Esophagus squamous epithelium (tissue), 5 donors: ENCODE measurements around the gene GALNT8. TPM values are rescaled to one million over a fixed set of nuclear protein-coding genes. Genes with fewer than 3 reads are reported as not detected.

Source experiments
- DNase-seq: peaks from one replicate; lab custom pipeline; 2025; lab: John Stamatoyannopoulos, UW
- H3K27ac ChIP-seq, 4 donors: fragments of 200-600 bp; sonication (generic); one replicate each; pipeline ENCODE4 v1.5.1; 2016 to 2019; ENCODE audit warnings: mild to moderate bottlenecking in 1 of 4
- H3K27me3 ChIP-seq, 4 donors: fragments of 200-600 bp; sonication (generic); 1 replicate in 3 of 4; 2 replicates in 1 of 4; pipeline versions ENCODE4 v1.5.1 to v1.6.0; 2017 to 2021; ENCODE audit warnings: antibody characterized with exemption in 1 of 4
- H3K36me3 ChIP-seq, 3 donors: fragments of 200-600 bp; sonication (generic); one replicate each; pipeline ENCODE4 v1.5.1; 2016 to 2019
- H3K4me1 ChIP-seq, 3 donors: fragments of 200-600 bp; sonication (generic); one replicate each; pipeline ENCODE4 v1.5.1; 2017 to 2019
- H3K4me3 ChIP-seq, 4 donors: fragments of 200-600 bp; sonication (generic); 1 replicate in 3 of 4; 2 replicates in 1 of 4; pipeline ENCODE4 v1.5.1; 2016 to 2019; ENCODE audit warnings: mild to moderate bottlenecking in 2 of 4, moderate library complexity in 1 of 4
- H3K9me3 ChIP-seq, 3 donors: fragments of 200-600 bp; sonication (generic); one replicate each; pipeline ENCODE4 v1.5.1; 2016 to 2019
- CTCF ChIP-seq, 6 experiments: fragments of 450-650 bp in 4 of 6; fragments of 200-600 bp in 2 of 6; sonication (generic) in 2 of 6; IDR thresholded peaks; one replicate each; pipeline ENCODE4 v1.5.1; 2016 to 2019; ENCODE audit warnings: antibody characterized with exemption in 6 of 6, mild to moderate bottlenecking in 4 of 6, moderate library complexity in 4 of 6
- POLR2A ChIP-seq, 4 donors: fragments of 450-650 bp; IDR thresholded peaks; one replicate each; pipeline ENCODE4 v1.6.1; 2017; ENCODE audit warnings: antibody characterized with exemption in 4 of 4, mild to moderate bottlenecking in 4 of 4, moderate library complexity in 3 of 4
- WGBS, 2 donors: methylation state at CpG; one replicate each; pipeline ENCODE4 v1.1.5; 2018; 5-methylcytosine and 5-hydroxymethylcytosine counted together
- intact Hi-C: fragments of 100-400 bp; cut with DNase I; formaldehyde crosslinking; loops from one replicate; pipeline ENCODE4 v1.15.0; 2022
- total RNA-seq, 4 donors: library from RNA; depleted of rRNA; stranded (reverse); fragments of >200 nt; gene quantifications; one replicate each; pipeline ENCODE4 v1.1.0, GENCODE V29; 2016
- donor health status: DM: yes; HTN: yes; CAD: no.

GALNT8 gene
- total RNA-seq, 4 donors from 2014 or later, result 0.38 to 0.59 TPM; not detected in 2

- 86 to 95% methylated on average over 5 of the region's 5 CpGs for WGBS, 2 donors
- H3K27ac ChIP-seq, result no peak overlapping the region
- intact Hi-C loops, result no loop called here
- H3K36me3 ChIP-seq, result peaks cover 0 to 63% (median 9%) of the 10 kb centered on the region in 3 donors
- no peak for TF ChIP-seq POLR2A (IDR thresholded peaks at IDR 0.05)
- no peak for TF ChIP-seq CTCF (IDR thresholded peaks at IDR 0.05)
- no peak for DNase-seq
- no peaks in the 10 kb centered on the region for H3K4me1 ChIP-seq
- H3K27me3 ChIP-seq, result no peaks in the 10 kb centered on the region
- no peak overlapping the region for H3K4me3 ChIP-seq
- no peaks in the 10 kb centered on the region for H3K9me3 ChIP-seq
Measured at GRCh38 chr12:4690760-4691159, 29.4 kb upstream of the GALNT8 start.

- H3K4me1 ChIP-seq, result no peaks in the 10 kb centered on the region
- H3K36me3 ChIP-seq, result no peaks in the 10 kb centered on the region
- peaks cover 0 to 47% (median 0%) of the 10 kb centered on the region in 4 donors for H3K27me3 ChIP-seq
- no peak for TF ChIP-seq CTCF (IDR thresholded peaks at IDR 0.05)
- no peak for TF ChIP-seq POLR2A (IDR thresholded peaks at IDR 0.05)
- 63 to 77% methylated on average over 10 of the region's 10 CpGs for WGBS, 2 donors
- H3K9me3 ChIP-seq, result no peaks in the 10 kb centered on the region
- DNase-seq, result no peak
- intact Hi-C loops, result no loop called here
- H3K4me3 ChIP-seq, result no peak overlapping the region
- H3K27ac ChIP-seq, result no peak overlapping the region
Measured at GRCh38 chr12:4700621-4701026, 19.6 kb upstream of the GALNT8 start.

DNA sequence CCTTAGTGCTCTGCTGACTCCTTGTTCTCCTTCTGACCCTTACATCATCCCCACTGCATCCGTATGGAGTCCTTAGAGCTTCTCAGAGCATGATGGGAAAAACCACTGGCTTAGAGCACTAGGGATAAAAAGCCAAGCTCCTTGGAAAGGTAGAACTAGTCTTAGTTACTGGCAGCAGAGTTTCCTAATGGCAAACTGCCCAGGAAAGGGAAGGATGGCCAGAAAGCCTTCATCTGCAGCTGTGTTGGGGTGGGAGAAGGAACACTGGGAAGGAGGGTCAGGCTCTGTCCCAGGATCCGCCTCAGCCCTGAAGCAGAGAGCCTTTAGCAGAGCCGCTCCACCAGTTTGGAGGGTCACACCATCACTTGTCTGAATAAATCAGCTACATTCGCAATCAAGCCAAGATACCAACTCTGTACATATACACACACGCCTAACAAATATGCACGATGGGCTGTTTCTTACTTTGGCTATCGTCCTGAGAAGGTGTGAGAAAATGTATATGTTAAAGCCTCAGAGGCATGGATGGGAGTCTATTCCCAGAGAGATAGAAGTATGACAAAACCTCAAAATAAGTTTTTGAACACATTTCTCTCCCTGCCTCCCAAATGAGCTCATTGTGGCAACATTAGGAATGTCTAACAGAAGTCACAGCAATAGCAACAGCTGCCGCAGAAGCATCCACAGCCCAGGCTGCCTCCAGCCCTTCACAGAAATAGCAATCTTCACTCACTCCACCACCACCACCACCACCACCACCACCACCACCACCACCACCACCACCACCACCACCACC is 18.6 kb upstream of the GALNT8 start:
- H3K36me3 ChIP-seq, result no peaks in the 10 kb centered on the region
- WGBS, 2 donors, result 70 to 81% methylated on average over 8 of the region's 8 CpGs
- TF ChIP-seq CTCF (IDR thresholded peaks at IDR 0.05) (no peak), POLR2A (IDR thresholded peaks at IDR 0.05) (no peak)
- H3K4me3 ChIP-seq, result no peak overlapping the region
- H3K9me3 ChIP-seq, result no peaks in the 10 kb centered on the region
- intact Hi-C loops, result no loop called here
- no peaks in the 10 kb centered on the region for H3K4me1 ChIP-seq
- H3K27ac ChIP-seq, result peak overlapping the region in 1 of 4 donors; percentile 34
- no peak for DNase-seq
- H3K27me3 ChIP-seq, result peaks cover 0 to 47% (median 0%) of the 10 kb centered on the region in 4 donors

- Histone ChIP-seq H3K27ac (no peak overlapping the region), H3K4me1 (no peaks in the 10 kb centered on the region), H3K9me3 (no peaks in the 10 kb centered on the region), H3K36me3 (no peaks in the 10 kb centered on the region), H3K27me3 (peaks cover 0 to 64% (median 0%) of the 10 kb centered on the region in 4 donors), H3K4me3 (no peak overlapping the region)
- TF ChIP-seq CTCF (IDR thresholded peaks at IDR 0.05) (no peak), POLR2A (IDR thresholded peaks at IDR 0.05) (no peak)
- intact Hi-C loops, result no loop called here
- DNase-seq, result no peak
- 87 to 93% methylated on average over 4 to 5 of the region's 5 CpGs for WGBS, 2 donors
Measured at GRCh38 chr12:4703676-4704075, 16.5 kb upstream of the GALNT8 start.

DNA sequence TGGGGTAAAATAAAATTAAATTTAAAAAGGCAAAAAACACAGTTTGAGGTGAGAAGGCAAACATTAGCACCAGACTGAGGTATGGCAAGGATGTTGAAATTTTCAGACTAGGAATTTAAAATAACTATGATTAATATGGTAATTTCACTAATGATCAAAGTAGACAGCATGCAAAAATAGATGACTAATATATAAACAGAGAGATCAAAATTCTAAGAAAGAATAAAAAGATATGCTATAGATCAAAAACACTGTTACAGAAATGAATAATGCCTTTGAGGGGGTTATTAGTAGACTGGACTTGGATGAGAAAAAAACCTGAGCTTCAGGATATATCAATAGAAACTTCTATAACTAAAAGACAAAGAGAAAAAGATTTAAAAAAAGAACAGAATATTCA is 14.4 kb upstream of the GALNT8 start:
- Histone ChIP-seq H3K4me1 (no peaks in the 10 kb centered on the region), H3K4me3 (no peak overlapping the region), H3K27me3 (peaks cover 0 to 81% (median 0%) of the 10 kb centered on the region in 4 donors), H3K36me3 (no peaks in the 10 kb centered on the region), H3K9me3 (no peaks in the 10 kb centered on the region), H3K27ac (no peak overlapping the region)
- intact Hi-C loops, result no loop called here
- DNase-seq, result no peak
- TF ChIP-seq CTCF (IDR thresholded peaks at IDR 0.05), result no peak
